ENCODE results near the gene NAT10.

- TF ChIP-seq POLR2AphosphoS5 (IDR thresholded peaks at IDR 0.05; ENCODE audit: low read depth, low read length) = no peak
- TF ChIP-seq TAF1 (IDR thresholded peaks at IDR 0.05; ENCODE audit: borderline replicate concordance, insufficient read depth, low read length) = no peak
- TF ChIP-seq SIN3A (IDR thresholded peaks at IDR 0.05; ENCODE audit: borderline replicate concordance, insufficient read depth, low read length) = no peak
- no peak for TF ChIP-seq REST (IDR thresholded peaks at IDR 0.05; ENCODE audit: insufficient read depth in 1 of 2, low read depth in 2 of 2, low read length in 2 of 2)
- TF ChIP-seq FOXP2 (optimal IDR thresholded peaks at IDR 0.05; ENCODE audit: borderline replicate concordance, extremely low read depth, extremely low read length, insufficient read depth) = no peak
Observed at GRCh38 chr11:34084637-34085036, 20.8 kb upstream of the NAT10 start.
